Left kidney (tissue), 2 donors: Measurements from ENCODE around the gene IL17RA. TPM values are rescaled to one million over a fixed set of nuclear protein-coding genes. Genes with fewer than 3 reads are reported as not detected.
"Not testable (repeated sequence)": the region's sequence is repeated elsewhere in the genome, so short reads cannot be mapped to it uniquely, and the experiment has no call there.

ENCODE experiments used
- DNase-seq: peaks from one replicate; pipeline ENCODE4 v3.0.0-alpha.2; 2013
- polyA plus RNA-seq: library from polyadenylated mRNA; unstranded; fragments of 120-200 nt; gene quantifications from one replicate; pipeline ENCODE4 v1.2.1, GENCODE V29; 2013; ENCODE audit not compliant: insufficient read length

IL17RA gene
- polyA plus RNA-seq, 1 donor = 5.2 TPM

GRCh38 chr22:17120711-17121232 lies 36.0 kb downstream of the IL17RA start:
- peak; percentile 20 for DNase-seq

GRCh38 chr22:17121233-17122195 lies 36.7 kb downstream of the IL17RA start, which contains the start of gene TMEM121B:
TSS of gene TMEM121B (minus strand) at chr22:17121360. CDS start at chr22:17121127, 233 bp downstream.
- peak; percentile 71 for DNase-seq

GRCh38 chr22:17130199-17130598 lies 45.4 kb downstream of the IL17RA start:
- no peak for DNase-seq

- DNase-seq = no peak
These were observed 46.9 kb downstream of the IL17RA start for GRCh38 chr22:17131686-17132085.

- no peak for DNase-seq
These were observed 47.3 kb downstream of the IL17RA start for GRCh38 chr22:17132112-17132511.

GRCh38 chr22:17133137-17133536 lies 48.3 kb downstream of the IL17RA start:
- DNase-seq = no peak

GRCh38 chr22:17135153-17135760 lies 50.5 kb downstream of the IL17RA start:
- DNase-seq = no peak

GRCh38 chr22:17137170-17137569 lies 52.4 kb downstream of the IL17RA start:
- DNase-seq = no peak

GRCh38 chr22:17137861-17138425 lies 53.1 kb downstream of the IL17RA start:
- DNase-seq = no peak

- no peak for DNase-seq
These were observed 53.7 kb downstream of the IL17RA start for GRCh38 chr22:17138513-17138912.

- no peak for DNase-seq
These were observed 55.2 kb downstream of the IL17RA start for GRCh38 chr22:17140022-17140421.

- no peak for DNase-seq
These were observed 56.3 kb downstream of the IL17RA start for GRCh38 chr22:17140826-17141766.

GRCh38 chr22:17143101-17143500 lies 58.3 kb downstream of the IL17RA start:
- DNase-seq = no peak

- no peak for DNase-seq
These were observed 59.0 kb downstream of the IL17RA start for GRCh38 chr22:17143826-17144225.

- no peak for DNase-seq
These were observed 60.4 kb downstream of the IL17RA start for GRCh38 chr22:17145021-17145680.

- DNase-seq = not testable (repeated sequence)
These were observed 62.7 kb downstream of the IL17RA start for GRCh38 chr22:17147458-17147857.

GRCh38 chr22:17149076-17149815 lies 64.4 kb downstream of the IL17RA start:
- no peak for DNase-seq

- DNase-seq = no peak
These were observed 67.5 kb downstream of the IL17RA start for GRCh38 chr22:17152340-17152739.

GRCh38 chr22:17152971-17153370 lies 68.2 kb downstream of the IL17RA start:
- no peak for DNase-seq

- DNase-seq = no peak
These were observed 71.1 kb downstream of the IL17RA start for GRCh38 chr22:17155941-17156340.
